Aorta (tissue), 5 donors: Measurements from ENCODE around the gene EPHB2. TPM values are rescaled to one million over a fixed set of nuclear protein-coding genes. Genes with fewer than 3 reads are reported as not detected.

Source experiments
- ATAC-seq: fragments of 200-7000 bp; cut with Tn5 transposase; one replicate; pipeline ENCODE4 v1.9.1; 2022; ENCODE audit warnings: moderate library complexity; ENCODE audit not compliant: low FRiP score
- DNase-seq, 2 donors: peaks; one replicate each; pipeline ENCODE4 v3.0.0-alpha.2; 2020
- H3K27ac ChIP-seq, 2 donors: one replicate each; pipeline ENCODE4 v1.5.1; 2013; ENCODE audit warnings: low read length in 2 of 2, mild to moderate bottlenecking in 2 of 2, moderate library complexity in 2 of 2, control low read depth in 1 of 2, inconsistent platforms in 1 of 2, low read depth in 1 of 2
- H3K27me3 ChIP-seq, 2 donors: one replicate each; pipeline ENCODE4 v1.6.1; 2013; ENCODE audit warnings: control low read depth in 1 of 2, low read length in 1 of 2, mild to moderate bottlenecking in 1 of 2, moderate library complexity in 1 of 2; ENCODE audit not compliant: insufficient read depth in 2 of 2, control insufficient read depth in 1 of 2
- H3K36me3 ChIP-seq, 2 donors: one replicate each; pipeline ENCODE4 v1.6.1; 2013; ENCODE audit warnings: control low read depth in 1 of 2, low read length in 1 of 2, mild to moderate bottlenecking in 1 of 2; ENCODE audit not compliant: insufficient read depth in 2 of 2, control insufficient read depth in 1 of 2
- H3K4me1 ChIP-seq, 2 donors: one replicate each; pipeline ENCODE4 v1.6.1; 2013; ENCODE audit warnings: low read length in 2 of 2, control low read depth in 1 of 2, mild to moderate bottlenecking in 1 of 2, moderate library complexity in 1 of 2; ENCODE audit not compliant: insufficient read depth in 2 of 2, control insufficient read depth in 1 of 2
- H3K4me3 ChIP-seq, 2 donors: one replicate each; pipeline ENCODE4 v1.5.1; 2013; ENCODE audit warnings: low read length in 2 of 2, control low read depth in 1 of 2, mild to moderate bottlenecking in 1 of 2
- H3K9me3 ChIP-seq: one replicate; pipeline ENCODE4 v1.6.1; 2013; ENCODE audit warnings: mild to moderate bottlenecking, low read length; ENCODE audit not compliant: control insufficient read depth
- WGBS, 2 donors: extraction: QIAGEN DNeasy Blood & Tissue Kit; methylation state at CpG; one replicate each; pipeline ENCODE4 v1.1.7; 2013; 5-methylcytosine and 5-hydroxymethylcytosine counted together
- intact Hi-C, 2 donors: fragments of 100-400 bp; cut with DNase I; formaldehyde crosslinking; loops; one replicate each; pipeline versions ENCODE4 v1.14.2 to v1.15.0; 2022
- polyA plus RNA-seq, 2 donors: library from polyadenylated mRNA; stranded (reverse); fragments of 200-250 nt; gene quantifications; one replicate each; pipeline ENCODE4 v1.2.3, GENCODE V29; 2013
- total RNA-seq, 2 donors: library from RNA; stranded (reverse); fragmentation: NEBNext Ultra II Directional; extraction: Animal tissue kit (Norgen Biotek cat#: 25700); gene quantifications; one replicate each; pipeline ENCODE4 v1.2.1, GENCODE V29; 2021
- donor health status: healthy with polysubstance abuse.
- donor health status: Bipolar disorder and iron deficiency.
- donor health status: DM: no; HTN: no; CAD: no.
- donor health status: DM: no; HTN: no; CAD: no.
- donor health status: DM: yes; HTN: yes; CAD: no.

EPHB2 gene
- total and polyA plus RNA-seq, 4 donors = 0.87 to 16.6 (median 3.2) TPM

DNA sequence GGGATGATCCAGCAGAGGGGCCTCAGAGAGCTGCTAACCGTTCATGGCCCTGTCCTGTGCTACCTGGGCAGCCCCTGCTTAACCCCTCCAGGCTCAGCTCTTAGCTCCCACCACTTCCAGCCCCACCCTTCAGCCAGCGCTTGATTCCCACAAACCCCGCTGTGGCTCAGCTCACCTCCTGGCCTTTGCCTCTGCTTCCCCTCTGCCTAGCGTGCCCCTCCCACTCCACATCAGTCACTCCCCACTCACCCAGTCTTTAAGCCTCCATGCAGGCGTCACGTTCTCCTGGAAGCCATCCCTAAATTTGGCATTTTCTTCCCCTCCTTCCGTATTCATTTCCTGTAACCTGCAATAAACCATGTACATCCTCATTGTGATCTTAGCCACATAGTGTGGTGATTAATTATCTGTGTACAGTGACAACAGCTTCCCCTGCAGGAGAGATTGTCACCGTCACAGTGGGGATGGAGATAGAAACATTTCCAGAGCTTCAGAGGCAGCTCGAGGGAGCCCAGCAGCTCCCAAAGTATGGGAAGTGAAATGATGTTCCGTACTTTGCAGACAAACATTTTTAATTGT lies 65.5 kb downstream of the EPHB2 start:
- no peaks in the 10 kb centered on the region for H3K9me3 ChIP-seq
- 75 to 77% methylated on average over 10 of the region's 10 CpGs for WGBS, 2 donors
- no peak overlapping the region for H3K4me3 ChIP-seq
- ATAC-seq (no peak), DNase-seq (no peak)
- H3K36me3 ChIP-seq = no peaks in the 10 kb centered on the region
- no peak overlapping the region for H3K27ac ChIP-seq
- no peaks in the 10 kb centered on the region for H3K27me3 ChIP-seq
- H3K4me1 ChIP-seq = no peaks in the 10 kb centered on the region
- intact Hi-C loops = no loop called here

DNA sequence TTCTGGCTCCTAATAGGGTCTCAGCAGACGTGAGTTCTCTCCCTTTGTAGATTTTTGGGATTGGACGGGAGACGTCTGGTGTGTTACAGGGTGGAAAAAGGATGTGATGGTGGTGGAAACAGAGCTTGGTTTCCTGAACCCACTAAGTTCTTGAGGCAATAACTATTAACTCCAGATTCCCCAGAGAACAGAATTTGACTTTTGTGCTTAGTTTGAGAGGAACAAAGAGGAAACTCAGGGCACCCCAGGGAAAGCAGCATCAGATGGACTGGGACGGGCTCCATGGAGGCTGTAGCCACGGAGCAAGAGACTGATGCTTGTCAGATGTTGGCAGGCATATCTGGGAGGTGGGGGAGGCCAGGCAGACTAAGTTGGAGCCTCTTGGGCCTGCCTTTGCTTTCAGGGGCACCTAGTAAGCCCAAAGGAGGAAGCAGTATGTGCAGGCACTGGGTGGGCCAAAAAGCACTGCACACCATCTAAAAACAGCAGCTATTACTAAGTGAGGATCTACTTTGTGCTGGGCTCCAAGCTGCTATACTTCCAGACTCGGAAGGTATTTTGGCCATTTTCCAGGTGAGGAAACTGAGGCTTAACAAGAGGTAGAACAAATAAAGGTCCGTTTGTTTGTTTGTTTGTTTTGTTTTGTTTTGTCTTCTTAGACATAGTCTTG lies 66.9 kb downstream of the EPHB2 start:
- intact Hi-C loops = no loop called here
- H3K4me3 ChIP-seq = no peak overlapping the region
- whole genome bisulfite sequencing, 2 donors = 62 to 69% methylated on average over 7 of the region's 7 CpGs
- no peak for ATAC-seq
- no peaks in the 10 kb centered on the region for H3K9me3 ChIP-seq
- H3K36me3 ChIP-seq = no peaks in the 10 kb centered on the region
- H3K27ac ChIP-seq = no peak overlapping the region
- no peaks in the 10 kb centered on the region for H3K4me1 ChIP-seq
- DNase-seq = no peak
- no peaks in the 10 kb centered on the region for H3K27me3 ChIP-seq

DNA sequence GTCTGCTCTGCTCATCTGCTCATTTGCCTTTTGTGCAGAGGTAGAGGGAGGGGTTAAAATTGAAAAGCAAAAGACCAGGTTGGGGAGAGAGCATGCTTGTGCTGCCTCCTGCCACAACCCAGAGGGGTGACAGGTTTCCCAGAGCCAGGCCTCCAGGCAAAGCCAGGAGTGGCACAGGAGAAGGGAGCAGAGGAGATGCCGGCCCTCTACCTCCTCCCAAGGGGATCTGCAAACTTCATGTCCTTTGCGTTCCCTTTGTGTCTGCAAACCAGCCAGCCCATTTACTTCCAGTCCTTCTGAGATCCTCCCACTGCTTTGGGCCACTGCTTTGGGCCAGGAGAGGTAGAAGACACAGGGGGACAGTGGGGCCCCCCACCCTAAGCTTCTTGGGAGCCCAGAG lies 67.8 kb downstream of the EPHB2 start:
- no peak overlapping the region for H3K4me3 ChIP-seq
- intact Hi-C loops = no loop called here
- no peaks in the 10 kb centered on the region for H3K36me3 ChIP-seq
- ATAC-seq = no peak
- WGBS, 2 donors = 23 to 34% methylated on average over 2 of the region's 2 CpGs
- H3K27me3 ChIP-seq = no peaks in the 10 kb centered on the region
- H3K4me1 ChIP-seq = no peaks in the 10 kb centered on the region
- H3K27ac ChIP-seq = no peak overlapping the region
- DNase-seq = no peak
- H3K9me3 ChIP-seq = no peaks in the 10 kb centered on the region

DNA sequence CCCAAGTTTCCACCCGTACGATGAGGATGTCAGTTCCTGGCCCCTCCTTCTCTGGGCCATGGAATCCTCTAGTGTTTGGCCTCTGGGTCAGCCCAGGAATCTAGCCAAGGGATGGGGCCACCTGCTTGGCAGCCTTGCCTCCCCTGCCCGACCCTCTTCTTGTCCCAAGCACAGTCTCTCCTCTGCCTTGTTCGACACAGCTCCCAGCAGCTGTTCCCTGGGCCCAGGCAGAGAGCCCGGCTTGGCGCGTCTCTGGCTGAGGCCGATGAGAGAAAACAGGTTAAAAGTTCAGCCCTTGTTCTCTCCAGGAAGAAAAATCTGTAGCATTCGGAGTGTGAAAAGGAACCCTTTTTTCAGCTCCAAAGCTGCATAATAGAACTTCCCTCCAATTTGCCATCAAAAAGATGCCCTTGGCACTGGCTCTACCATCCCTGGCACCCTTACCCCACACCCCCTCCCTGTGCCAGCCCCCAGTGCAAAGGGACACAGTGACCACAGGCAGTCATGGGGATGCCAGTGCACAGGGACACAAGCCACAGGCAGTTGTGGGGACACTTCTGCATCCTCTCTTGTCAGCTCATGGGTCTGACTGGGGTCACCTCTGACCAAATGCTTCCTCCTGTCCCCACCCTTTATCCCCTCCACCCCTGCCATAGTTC lies 68.4 kb downstream of the EPHB2 start:
- H3K9me3 ChIP-seq = no peaks in the 10 kb centered on the region
- DNase-seq = peak in 1 of 2 donors; percentile 55
- H3K4me3 ChIP-seq = no peak overlapping the region
- H3K4me1 ChIP-seq = no peaks in the 10 kb centered on the region
- peak; percentile 47 for ATAC-seq
- H3K27me3 ChIP-seq = no peaks in the 10 kb centered on the region
- WGBS, 2 donors = 7 to 8% methylated on average over 9 of the region's 9 CpGs
- no peak overlapping the region for H3K27ac ChIP-seq
- intact Hi-C loops = no loop called here
- H3K36me3 ChIP-seq = no peaks in the 10 kb centered on the region

DNA sequence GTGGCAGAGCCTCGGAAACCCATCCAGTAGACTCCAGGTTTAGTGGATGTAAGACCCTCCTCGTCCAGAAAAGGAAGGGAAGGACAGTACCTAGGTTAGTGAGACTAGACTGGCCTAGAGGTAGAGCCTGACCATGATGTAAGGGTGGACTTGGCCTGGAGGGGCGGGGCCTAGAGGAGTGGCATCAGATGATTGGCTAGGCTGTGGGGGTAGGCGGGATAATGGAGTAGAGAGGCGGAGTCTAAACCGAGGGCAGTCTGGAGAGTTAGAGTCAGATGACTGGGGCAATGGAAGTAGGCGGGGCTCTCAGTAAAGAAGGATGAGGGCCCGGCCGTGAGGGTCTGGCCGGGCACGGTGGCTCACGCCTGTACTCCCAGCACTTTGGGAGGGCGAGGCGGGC lies 70.1 kb downstream of the EPHB2 start:
- H3K9me3 ChIP-seq = no peaks in the 10 kb centered on the region
- no peaks in the 10 kb centered on the region for H3K36me3 ChIP-seq
- ATAC-seq = no peak
- no peak overlapping the region for H3K27ac ChIP-seq
- intact Hi-C loops = no loop called here
- no peak for DNase-seq
- H3K27me3 ChIP-seq = no peaks in the 10 kb centered on the region
- no peaks in the 10 kb centered on the region for H3K4me1 ChIP-seq
- no peak overlapping the region for H3K4me3 ChIP-seq
- WGBS, 2 donors = 93 to 94% methylated on average over 14 of the region's 14 CpGs

DNA sequence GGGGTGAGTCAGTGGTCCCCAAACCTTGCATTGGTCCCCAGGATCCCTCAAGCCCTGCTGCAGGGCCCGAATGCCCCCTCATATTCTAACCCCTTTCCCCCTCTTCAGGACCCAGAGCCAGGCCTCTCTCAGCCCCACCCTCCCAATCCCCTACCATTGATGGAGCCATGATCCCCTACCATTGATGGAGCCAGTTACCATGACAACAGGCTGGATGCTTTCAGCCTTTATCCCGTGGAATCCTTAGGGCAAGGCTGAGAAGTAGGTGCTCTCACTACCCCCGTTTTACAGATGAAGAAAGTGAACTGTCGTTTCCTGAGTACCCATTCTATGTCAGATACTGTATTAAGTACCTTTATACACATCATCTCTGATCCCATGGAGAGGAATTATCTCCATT lies 70.8 kb downstream of the EPHB2 start:
- ATAC-seq = no peak
- H3K4me1 ChIP-seq = no peaks in the 10 kb centered on the region
- intact Hi-C loops = no loop called here
- no peaks in the 10 kb centered on the region for H3K9me3 ChIP-seq
- H3K36me3 ChIP-seq = no peaks in the 10 kb centered on the region
- WGBS, 2 donors = 93 to 95% methylated on average over 4 of the region's 4 CpGs
- no peak overlapping the region for H3K27ac ChIP-seq
- H3K4me3 ChIP-seq = no peak overlapping the region
- H3K27me3 ChIP-seq = no peaks in the 10 kb centered on the region
- DNase-seq = no peak

DNA sequence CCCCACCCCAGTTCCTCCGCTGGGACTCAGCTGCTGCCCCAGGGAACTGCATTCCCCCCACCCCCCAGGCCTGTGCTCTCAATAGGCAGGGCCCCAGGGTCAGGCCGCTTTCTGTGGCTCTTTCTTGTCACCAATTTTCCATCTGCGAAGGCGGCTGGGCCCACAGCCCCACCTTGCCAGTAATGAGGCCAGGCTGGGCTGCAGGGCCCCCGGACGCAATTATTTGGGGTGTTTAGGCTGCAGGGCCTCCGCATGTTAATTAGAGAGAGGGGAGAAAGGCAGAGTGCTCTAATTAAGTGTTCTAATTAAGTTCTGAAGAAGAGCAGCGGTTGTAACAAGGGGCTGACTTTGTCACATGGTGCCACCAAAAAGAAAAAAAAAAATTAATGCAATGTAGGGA lies 71.8 kb downstream of the EPHB2 start:
- H3K27me3 ChIP-seq = no peaks in the 10 kb centered on the region
- WGBS, 2 donors = 97 to 99% methylated on average over 8 of the region's 8 CpGs

DNA sequence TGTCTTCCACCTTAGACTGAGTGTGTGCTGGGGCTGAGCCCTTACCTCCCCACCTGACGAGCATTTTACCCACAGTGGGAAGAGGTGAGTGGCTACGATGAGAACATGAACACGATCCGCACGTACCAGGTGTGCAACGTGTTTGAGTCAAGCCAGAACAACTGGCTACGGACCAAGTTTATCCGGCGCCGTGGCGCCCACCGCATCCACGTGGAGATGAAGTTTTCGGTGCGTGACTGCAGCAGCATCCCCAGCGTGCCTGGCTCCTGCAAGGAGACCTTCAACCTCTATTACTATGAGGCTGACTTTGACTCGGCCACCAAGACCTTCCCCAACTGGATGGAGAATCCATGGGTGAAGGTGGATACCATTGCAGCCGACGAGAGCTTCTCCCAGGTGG lies 73.7 kb downstream of the EPHB2 start:
- 97% methylated on average over 19 of the region's 19 CpGs for WGBS, 2 donors
- intact Hi-C loops = no loop called here
- Histone ChIP-seq H3K27ac (no peak overlapping the region), H3K4me3 (no peak overlapping the region), H3K9me3 (no peaks in the 10 kb centered on the region), H3K4me1 (no peaks in the 10 kb centered on the region), H3K27me3 (no peaks in the 10 kb centered on the region), H3K36me3 (no peaks in the 10 kb centered on the region)
- no peak for DNase-seq
- no peak for ATAC-seq

More for the DNA sequence above, 71.8 kb downstream of the EPHB2 start:
- DNase-seq (no peak), ATAC-seq (no peak)
- Histone ChIP-seq H3K9me3 (no peaks in the 10 kb centered on the region), H3K4me3 (no peak overlapping the region), H3K4me1 (no peaks in the 10 kb centered on the region), H3K27ac (no peak overlapping the region), H3K36me3 (no peaks in the 10 kb centered on the region)
- intact Hi-C loops = no loop called here

DNA sequence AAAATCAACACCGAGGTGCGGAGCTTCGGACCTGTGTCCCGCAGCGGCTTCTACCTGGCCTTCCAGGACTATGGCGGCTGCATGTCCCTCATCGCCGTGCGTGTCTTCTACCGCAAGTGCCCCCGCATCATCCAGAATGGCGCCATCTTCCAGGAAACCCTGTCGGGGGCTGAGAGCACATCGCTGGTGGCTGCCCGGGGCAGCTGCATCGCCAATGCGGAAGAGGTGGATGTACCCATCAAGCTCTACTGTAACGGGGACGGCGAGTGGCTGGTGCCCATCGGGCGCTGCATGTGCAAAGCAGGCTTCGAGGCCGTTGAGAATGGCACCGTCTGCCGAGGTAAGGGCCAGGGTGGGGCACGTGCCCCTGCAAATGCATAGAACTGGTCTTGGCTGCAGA lies 74.1 kb downstream of the EPHB2 start:
- Histone ChIP-seq H3K4me3 (no peak overlapping the region), H3K36me3 (no peaks in the 10 kb centered on the region), H3K9me3 (no peaks in the 10 kb centered on the region), H3K27me3 (no peaks in the 10 kb centered on the region), H3K27ac (no peak overlapping the region), H3K4me1 (no peaks in the 10 kb centered on the region)
- intact Hi-C loops = no loop called here
- DNase-seq (no peak), ATAC-seq (no peak)
- 96 to 98% methylated on average over 27 of the region's 27 CpGs for WGBS, 2 donors
